ENCODE measurements around the gene DGKZ. TPM values are rescaled to one million over a fixed set of nuclear protein-coding genes. Genes with fewer than 3 reads are reported as not detected.

Gene DGKZ
- total and polyA plus RNA-seq, 10 of the 15 experiments (the other 5 are each of a cell fraction or from before 2014, with no cell fraction given) = 0.50 to 78.4 (median 39.5) TPM

DNA sequence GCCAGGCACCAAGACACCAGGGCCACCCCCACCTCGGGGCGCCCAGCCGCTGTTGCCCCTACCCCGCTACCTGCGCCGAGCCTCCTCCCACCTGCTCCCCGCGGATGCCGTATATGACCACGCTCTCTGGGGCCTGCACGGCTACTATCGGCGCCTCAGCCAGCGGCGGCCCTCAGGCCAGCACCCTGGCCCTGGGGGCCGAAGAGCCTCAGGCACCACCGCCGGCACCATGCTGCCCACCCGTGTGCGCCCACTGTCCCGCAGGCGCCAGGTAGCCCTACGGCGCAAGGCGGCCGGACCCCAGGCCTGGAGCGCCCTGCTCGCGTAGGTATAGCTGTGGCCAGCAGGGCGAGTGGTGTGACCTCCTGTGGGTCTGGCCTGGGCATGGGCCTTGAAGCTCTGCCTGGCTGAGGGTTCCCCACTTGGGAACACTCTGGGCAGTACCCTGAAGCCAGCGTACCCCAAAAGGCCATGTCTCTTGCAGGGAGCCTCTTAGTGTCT, 19.4 kb downstream of the DGKZ start:
- Histone ChIP-seq H3K36me3 (ENCODE audit: control insufficient read depth in 2 of 2, insufficient read depth in 2 of 2, low read length in 1 of 2) (peaks cover 9 to 24% of the 10 kb centered on the region in 2 experiments; a peak in 3 of 4 replicates), H3K79me2 (ENCODE audit: control insufficient read depth, insufficient read depth, low read length) (peaks cover 14% of the 10 kb centered on the region), H4K20me1 (ENCODE audit: control insufficient read depth, insufficient read depth) (no peaks in the 10 kb centered on the region), H3K27me3 (replicated peaks in 1 of 2; ENCODE audit: control insufficient read depth in 2 of 2, insufficient read depth in 2 of 2, low read length in 1 of 2) (no peaks in the 10 kb centered on the region), H3K4me3 (no peak overlapping the region), H2AFZ (ENCODE audit: control insufficient read depth, low read depth, low read length) (no peak overlapping the region), H3K4me2 (ENCODE audit: control insufficient read depth, insufficient read depth) (no peak overlapping the region), H3K9ac (ENCODE audit: control insufficient read depth, insufficient read depth, low read length) (no peak overlapping the region), H3K27ac (ENCODE audit: control insufficient read depth, insufficient read depth) (no peak overlapping the region), H3K4me1 (ENCODE audit: control insufficient read depth, insufficient read depth, low read length) (peaks cover 13% of the 10 kb centered on the region), H3K9me3 (replicated peaks; ENCODE audit: control insufficient read depth, insufficient read depth, low read length) (no peaks in the 10 kb centered on the region)
- no peak for DNase-seq (ENCODE audit: low read depth, low spot score)
- in situ Hi-C loops (cut with MboI) (no loop called here), intact Hi-C loops (cut with micrococcal nuclease; ENCODE audit: unreplicated experiment) (loop anchor here (1.0 to 5.0 kb wide), 2 partner anchors 19 to 129 kb away; partner anchors contain the start of gene DGKZ)
- POLR2A ChIA-PET = interaction anchor here (1.2 kb wide), 1 partner anchor 15 kb away, joined by 3 read pairs; no protein-coding TSS in a partner anchor
- RAD21 ChIA-PET (ENCODE audit: unreplicated experiment) = no interaction called here
- no TSS peak for BruUV-seq (replicated peaks)
- 97% methylated on average over 31 of the region's 31 CpGs for WGBS (ENCODE audit: insufficient coverage, insufficient replicate concordance, low lambda C conversion rate, missing lambda C conversion rate)
- CTCF ChIA-PET = interaction anchor here (0.8 to 15.2 kb wide), 3 partner anchors 11 to 17 kb away, joined by 3 to 423 read pairs (median 3); partner anchors contain the start of gene DGKZ
- SMC1A ChIA-PET (ENCODE audit: uncharacterized antibody, unreplicated experiment) = interaction anchor here (5.5 kb wide), 1 partner anchor 15 kb away, joined by 32 read pairs; no protein-coding TSS in a partner anchor
- no peak for FAIRE-seq
- ATAC-seq = no peak
- TF ChIP-seq ZNF24 (IDR thresholded peaks at IDR 0.05) (no peak), ZNF384 (IDR thresholded peaks at IDR 0.05; ENCODE audit: borderline replicate concordance, low read depth, low read length) (no peak), CREB1 (IDR thresholded peaks at IDR 0.05; ENCODE audit: low read depth) (no peak)
- TF ChIP-seq, protein P1, sequence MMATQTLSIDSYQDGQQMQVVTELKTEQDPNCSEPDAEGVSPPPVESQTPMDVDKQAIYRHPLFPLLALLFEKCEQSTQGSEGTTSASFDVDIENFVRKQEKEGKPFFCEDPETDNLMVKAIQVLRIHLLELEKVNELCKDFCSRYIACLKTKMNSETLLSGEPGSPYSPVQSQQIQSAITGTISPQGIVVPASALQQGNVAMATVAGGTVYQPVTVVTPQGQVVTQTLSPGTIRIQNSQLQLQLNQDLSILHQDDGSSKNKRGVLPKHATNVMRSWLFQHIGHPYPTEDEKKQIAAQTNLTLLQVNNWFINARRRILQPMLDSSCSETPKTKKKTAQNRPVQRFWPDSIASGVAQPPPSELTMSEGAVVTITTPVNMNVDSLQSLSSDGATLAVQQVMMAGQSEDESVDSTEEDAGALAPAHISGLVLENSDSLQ (IDR thresholded peaks at IDR 0.05) = no peak
- TF ChIP-seq, protein P2, sequence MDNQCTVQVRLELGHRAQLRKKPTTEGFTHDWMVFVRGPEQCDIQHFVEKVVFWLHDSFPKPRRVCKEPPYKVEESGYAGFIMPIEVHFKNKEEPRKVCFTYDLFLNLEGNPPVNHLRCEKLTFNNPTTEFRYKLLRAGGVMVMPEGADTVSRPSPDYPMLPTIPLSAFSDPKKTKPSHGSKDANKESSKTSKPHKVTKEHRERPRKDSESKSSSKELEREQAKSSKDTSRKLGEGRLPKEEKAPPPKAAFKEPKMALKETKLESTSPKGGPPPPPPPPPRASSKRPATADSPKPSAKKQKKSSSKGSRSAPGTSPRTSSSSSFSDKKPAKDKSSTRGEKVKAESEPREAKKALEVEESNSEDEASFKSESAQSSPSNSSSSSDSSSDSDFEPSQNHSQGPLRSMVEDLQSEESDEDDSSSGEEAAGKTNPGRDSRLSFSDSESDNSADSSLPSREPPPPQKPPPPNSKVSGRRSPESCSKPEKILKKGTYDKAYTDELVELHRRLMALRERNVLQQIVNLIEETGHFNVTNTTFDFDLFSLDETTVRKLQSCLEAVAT (IDR thresholded peaks at IDR 0.05) = no peak

All from GM12878 (cell line).